Mucosa of descending colon (tissue), 3 donors: Measurements from ENCODE around the gene KCNN3. TPM values are rescaled to one million over a fixed set of nuclear protein-coding genes. Genes with fewer than 3 reads are reported as not detected.
A peak's percentile ranks its signal among the peaks of the same experiment; 100 is the strongest.

Source experiments
- ATAC-seq: fragments of 200-7000 bp; cut with Tn5 transposase; one replicate; pipeline ENCODE4 v1.9.1; 2020; ENCODE audit warnings: mild to moderate bottlenecking, moderate library complexity
- DNase-seq, 3 donors: peaks; one replicate each; pipeline ENCODE4 v3.0.0-alpha.2; 2020
- H3K36me3 ChIP-seq: fragments of 200-600 bp; one replicate; pipeline ENCODE4 v1.8.0; 2021; ENCODE audit warnings: low read depth, mild to moderate bottlenecking
- H3K4me1 ChIP-seq: fragments of 200-600 bp; one replicate; pipeline ENCODE4 v1.8.0; 2021; ENCODE audit warnings: low read depth, mild to moderate bottlenecking
- H3K4me3 ChIP-seq: fragments of 200-600 bp; one replicate; pipeline ENCODE4 v1.8.0; 2021; ENCODE audit warnings: mild to moderate bottlenecking
- H3K9me3 ChIP-seq: fragments of 200-600 bp; one replicate; pipeline ENCODE4 v1.8.0; 2021; ENCODE audit warnings: mild to moderate bottlenecking
- CTCF ChIP-seq: fragments of 200-600 bp; IDR thresholded peaks from one replicate; pipeline ENCODE4 v1.8.0; 2022; ENCODE audit warnings: antibody characterized with exemption, mild to moderate bottlenecking
- intact Hi-C, 2 donors: fragments of 100-400 bp; cut with DNase I in 1 of 2; cut with micrococcal nuclease in 1 of 2; formaldehyde crosslinking; loops; one replicate each; pipeline versions ENCODE4 v1.11.0 to v1.11.1; 2022; cut with DNase I, micrococcal nuclease
- total RNA-seq, 3 donors: library from RNA; stranded (reverse); fragmentation: NEBNext Ultra II Directional in 2 of 3; extraction: Animal tissue kit (Norgen Biotek cat#: 25700) in 2 of 3; gene quantifications; one replicate each; pipeline versions ENCODE4 v1.2.1 to v1.2.4, GENCODE V29; 2021 to 2023
- donor health status: DM: no; HTN: no; CAD: no; lungs with moderate emphysema.
- donor health status: DM: no; HTN: no; CAD: no.
- donor health status: DM: no; HTN: yes; CAD: no.

KCNN3 gene
- total RNA-seq, 3 donors from 2014 or later: 1.5 to 19.3 (median 2.0) TPM

DNA sequence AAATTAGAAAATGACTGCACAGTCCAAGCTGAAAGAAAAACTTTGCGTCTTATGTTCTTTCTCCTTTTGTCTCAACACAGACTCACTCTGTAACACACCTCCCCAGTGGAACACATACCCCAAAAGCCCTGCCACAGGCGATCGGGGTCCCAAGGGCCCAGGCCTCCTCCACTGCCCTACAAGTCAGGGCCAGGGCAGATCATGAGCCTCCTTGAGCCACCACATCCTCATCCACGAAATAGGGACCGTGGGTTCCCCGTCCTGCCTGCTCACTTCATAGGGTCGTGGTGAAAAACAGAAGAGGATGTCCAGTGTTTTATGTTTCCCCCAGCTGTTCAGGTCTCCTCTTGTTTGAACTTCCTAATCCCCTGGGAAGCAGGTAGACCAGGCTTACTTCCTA is 116.7 kb downstream of the KCNN3 start:
- intact Hi-C loops: no loop called here
- ATAC-seq (no peak), DNase-seq (no peak)
- TF ChIP-seq CTCF: no peak
- Histone ChIP-seq H3K9me3 (no peaks in the 10 kb centered on the region), H3K4me3 (no peak overlapping the region), H3K4me1 (no peaks in the 10 kb centered on the region), H3K36me3 (no peaks in the 10 kb centered on the region)

GRCh38 chr1:154752273-154753030 is 117.6 kb downstream of the KCNN3 start:
- no peaks in the 10 kb centered on the region for H3K9me3 ChIP-seq
- no peak overlapping the region for H3K4me3 ChIP-seq
- TF ChIP-seq CTCF: no peak
- peaks cover 4% of the 10 kb centered on the region for H3K4me1 ChIP-seq
- intact Hi-C loops: no loop called here
- no peaks in the 10 kb centered on the region for H3K36me3 ChIP-seq
- DNase-seq (no peak), ATAC-seq (no peak)

DNA sequence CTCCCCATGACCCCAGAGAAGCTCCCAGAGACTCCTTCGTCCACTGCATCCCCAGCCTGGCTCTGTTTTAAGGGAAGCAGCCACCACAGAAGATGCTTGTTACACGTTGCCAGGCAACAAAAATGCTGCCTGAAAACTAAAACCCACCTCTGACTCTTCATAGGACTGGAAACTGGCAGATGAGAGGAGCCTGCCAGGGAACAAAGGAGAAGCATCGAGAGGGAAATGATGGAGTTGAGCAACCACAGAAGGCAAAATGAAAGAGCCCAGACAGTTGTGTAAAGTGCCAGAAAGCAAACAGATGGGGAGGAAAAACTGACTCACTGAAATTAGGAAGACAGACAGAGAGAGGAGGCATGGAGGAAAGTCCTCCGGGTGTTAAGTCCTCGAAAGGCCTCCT is 118.4 kb downstream of the KCNN3 start:
- intact Hi-C loops: no loop called here
- no peaks in the 10 kb centered on the region for H3K36me3 ChIP-seq
- no peak for TF ChIP-seq CTCF
- no peak overlapping the region for H3K4me3 ChIP-seq
- peaks cover 4% of the 10 kb centered on the region for H3K4me1 ChIP-seq
- no peak for DNase-seq
- no peak for ATAC-seq
- H3K9me3 ChIP-seq: no peaks in the 10 kb centered on the region

DNA sequence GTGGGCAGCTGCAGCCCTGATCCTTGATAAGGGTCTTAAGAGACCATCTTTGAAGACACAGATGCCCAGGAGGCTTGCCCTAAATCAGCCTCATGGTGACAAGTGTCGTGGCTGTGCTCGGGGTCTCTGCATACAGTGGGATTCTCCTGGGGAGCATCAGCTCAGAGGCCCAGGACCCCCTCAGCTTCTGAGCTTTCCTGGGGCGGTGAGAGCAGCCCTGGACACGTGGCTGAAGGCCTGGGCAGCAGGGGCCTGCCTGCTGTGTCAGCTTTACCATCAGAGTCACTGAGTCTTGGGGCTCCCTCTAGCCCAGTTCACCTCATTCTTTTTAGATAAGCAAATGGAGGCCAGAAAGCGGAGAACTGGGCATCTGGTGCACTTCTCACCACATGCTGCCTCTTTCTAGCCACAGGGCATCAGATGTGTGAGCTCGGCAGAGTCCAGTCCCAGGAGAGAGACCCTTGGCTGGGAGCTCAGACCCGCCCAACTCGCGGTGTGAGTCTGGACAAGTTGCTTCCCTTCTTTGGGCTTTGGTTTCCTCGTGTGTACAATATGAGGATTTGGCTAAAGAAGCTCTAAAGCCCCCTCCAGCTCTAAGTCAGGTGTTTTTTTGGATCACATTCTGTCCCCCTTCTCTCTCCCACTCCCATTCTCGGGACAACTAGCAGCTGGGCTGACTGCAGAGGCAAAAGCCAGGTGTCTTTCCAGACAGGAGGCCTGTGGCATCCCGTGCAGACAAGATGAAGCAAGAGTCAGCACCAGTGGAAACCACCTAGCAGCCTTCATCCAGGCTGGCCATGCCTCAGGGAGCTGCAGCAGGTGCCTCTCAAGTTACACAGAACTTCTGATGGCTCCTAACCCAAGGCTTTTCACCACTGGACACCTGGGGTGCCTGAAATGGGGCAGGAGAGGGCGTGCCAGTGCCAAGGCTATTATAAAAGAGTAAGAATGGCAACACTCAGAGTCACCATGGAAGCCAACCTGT is 119.1 kb downstream of the KCNN3 start:
- H3K4me3 ChIP-seq: no peak overlapping the region
- peaks cover 4% of the 10 kb centered on the region for H3K4me1 ChIP-seq
- DNase-seq (no peak), ATAC-seq (no peak)
- intact Hi-C loops: no loop called here
- H3K9me3 ChIP-seq: no peaks in the 10 kb centered on the region
- H3K36me3 ChIP-seq: no peaks in the 10 kb centered on the region
- TF ChIP-seq CTCF: no peak

GRCh38 chr1:154749078-154749760 is 120.9 kb downstream of the KCNN3 start:
- peaks cover 4% of the 10 kb centered on the region for H3K4me1 ChIP-seq
- intact Hi-C loops: no loop called here
- no peak overlapping the region for H3K4me3 ChIP-seq
- peak in 1 of 3 donors; percentile 41 for DNase-seq
- H3K9me3 ChIP-seq: no peaks in the 10 kb centered on the region
- TF ChIP-seq CTCF: no peak
- peak; percentile 50 for ATAC-seq
- H3K36me3 ChIP-seq: no peaks in the 10 kb centered on the region
